ENCODE measurements around the gene FOXI1.

Gene FOXI1

DNA sequence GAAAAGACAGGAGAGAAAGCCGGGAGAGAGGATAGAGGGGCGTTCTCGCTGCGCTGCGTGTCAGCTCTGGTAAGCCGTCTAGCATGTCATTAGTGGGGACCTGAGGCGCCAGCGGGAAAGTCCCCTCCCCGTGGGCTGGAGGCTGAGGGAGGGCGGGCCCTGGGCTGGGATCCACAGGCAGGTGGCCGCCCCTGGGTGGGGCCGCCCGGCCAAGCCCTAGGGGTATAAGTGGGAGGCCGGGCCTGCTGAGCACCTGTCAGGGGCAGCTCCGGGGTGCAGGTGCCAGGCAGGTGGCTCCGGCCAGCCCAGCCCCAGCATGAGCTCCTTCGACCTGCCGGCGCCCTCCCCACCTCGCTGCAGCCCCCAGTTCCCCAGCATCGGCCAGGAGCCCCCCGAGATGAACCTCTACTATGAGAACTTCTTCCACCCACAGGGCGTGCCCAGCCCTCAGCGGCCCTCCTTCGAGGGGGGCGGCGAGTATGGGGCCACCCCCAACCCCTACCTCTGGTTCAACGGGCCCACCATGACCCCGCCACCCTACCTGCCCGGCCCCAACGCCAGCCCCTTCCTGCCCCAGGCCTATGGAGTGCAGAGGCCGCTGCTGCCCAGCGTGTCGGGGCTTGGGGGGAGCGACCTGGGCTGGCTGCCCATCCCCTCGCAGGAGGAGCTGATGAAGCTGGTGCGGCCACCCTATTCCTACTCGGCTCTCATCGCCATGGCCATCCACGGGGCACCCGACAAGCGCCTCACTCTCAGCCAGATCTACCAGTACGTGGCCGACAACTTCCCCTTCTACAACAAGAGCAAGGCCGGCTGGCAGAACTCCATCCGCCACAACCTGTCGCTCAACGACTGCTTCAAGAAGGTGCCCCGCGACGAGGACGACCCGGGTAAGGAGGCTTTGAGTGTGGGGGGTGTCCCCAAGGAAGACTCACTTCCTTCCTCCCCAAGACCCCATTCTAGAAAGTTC is at the start of gene FOXI1:
Gene FOXI1 (plus strand): TSS at position 256 of the 970 bp plus-strand sequence. CDS start 61 bp downstream, at position 317.
- FAIRE-seq = no peak
- no peak for DNase-seq (ENCODE audit: low spot score)

DNA sequence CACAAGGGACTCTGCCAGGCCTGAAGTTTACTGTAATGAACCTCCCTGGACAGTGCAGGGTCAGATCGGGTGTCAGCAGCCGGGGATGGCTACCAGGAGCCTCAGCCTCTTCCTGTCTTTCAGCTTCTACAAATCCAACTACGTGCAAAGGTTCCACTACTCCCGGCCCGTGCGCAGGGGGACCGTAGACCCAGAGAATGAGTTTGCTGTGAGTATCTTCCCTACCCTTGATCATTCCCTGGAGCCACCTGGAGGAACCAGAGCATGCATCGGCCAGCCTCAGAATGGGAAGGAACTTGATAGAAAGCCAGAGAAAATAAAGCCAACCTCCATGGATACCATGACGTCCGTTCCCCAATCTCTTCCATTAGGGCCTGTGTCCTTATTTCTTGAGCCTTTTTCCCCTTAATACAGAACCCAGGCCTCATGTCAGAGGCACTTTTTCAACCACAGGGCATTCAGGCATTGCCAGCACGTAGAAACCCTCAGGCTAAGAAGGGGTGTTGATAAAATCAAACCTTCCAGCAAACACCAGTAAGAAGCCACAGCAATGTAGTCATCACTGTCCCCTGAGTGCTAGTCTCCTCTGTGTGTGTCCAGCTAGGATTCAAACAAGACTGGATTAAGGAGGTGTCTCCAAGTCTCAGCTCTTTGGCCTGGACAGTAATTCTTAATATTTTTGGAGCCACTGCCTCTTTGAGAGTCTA is 49.0 kb upstream of the FOXI1 start:
- FAIRE-seq = no peak
- DNase-seq (ENCODE audit: low spot score) = no peak

DNA sequence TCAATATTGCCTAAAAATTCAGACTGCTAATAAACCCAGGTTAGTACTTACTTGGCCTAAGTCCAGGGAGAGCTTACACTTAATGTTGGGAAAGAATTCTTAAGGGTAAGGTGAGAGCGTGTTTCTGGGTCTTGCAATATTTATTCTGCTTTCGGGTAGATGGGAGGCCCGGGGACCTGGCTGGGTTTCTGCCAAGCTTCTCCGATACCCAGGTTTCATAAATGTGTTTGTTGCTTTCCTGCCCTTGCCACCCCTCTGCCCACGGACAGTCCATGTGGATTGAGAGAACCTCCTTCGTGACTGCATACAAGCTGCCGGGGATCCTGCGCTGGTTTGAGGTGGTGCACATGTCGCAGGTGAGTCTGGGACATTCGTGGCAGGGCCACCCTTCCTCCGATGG is 48.4 kb upstream of the FOXI1 start:
- DNase-seq (ENCODE audit: low spot score) (no peak), FAIRE-seq (no peak)

DNA sequence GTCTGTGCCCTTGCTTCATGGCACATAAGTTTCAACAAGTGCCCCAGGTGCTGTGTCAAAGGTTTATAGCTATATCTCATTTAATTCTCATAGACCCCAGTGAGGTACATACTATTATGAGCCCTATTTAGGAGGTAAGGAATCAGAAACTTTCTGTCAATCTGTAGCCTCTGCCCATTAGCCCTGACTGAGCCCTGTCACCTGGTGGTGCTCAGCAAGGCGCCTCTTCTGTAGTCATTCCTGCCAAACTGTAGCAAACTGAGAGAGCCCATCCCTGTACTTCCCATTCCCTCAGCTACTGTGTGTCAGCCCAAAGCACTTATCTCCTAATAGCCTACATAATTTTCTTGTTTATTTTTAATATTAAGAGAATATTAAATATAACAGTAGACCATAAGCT is 46.5 kb upstream of the FOXI1 start:
- DNase-seq (ENCODE audit: low spot score) = no peak
- no peak for FAIRE-seq

DNA sequence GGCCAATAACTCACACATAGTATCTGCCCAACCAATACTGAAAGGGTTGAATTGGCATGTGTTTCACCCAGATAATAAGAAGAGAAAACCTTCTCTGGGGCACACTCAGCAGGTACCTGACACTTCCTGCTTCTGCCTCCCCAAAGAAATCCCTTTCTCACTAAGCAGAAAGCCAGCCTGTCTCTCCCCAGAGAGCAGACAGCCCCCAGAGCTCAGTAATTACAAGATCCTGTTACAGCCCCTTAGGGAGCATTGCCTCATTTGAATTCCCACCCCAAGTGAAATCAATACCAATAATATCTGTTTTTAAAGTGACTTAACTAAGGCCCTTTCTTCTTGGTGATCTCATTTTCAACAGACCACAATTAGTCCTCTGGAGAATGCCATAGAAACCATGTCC is 38.5 kb upstream of the FOXI1 start:
- FAIRE-seq (no peak), DNase-seq (ENCODE audit: low spot score) (no peak)

DNA sequence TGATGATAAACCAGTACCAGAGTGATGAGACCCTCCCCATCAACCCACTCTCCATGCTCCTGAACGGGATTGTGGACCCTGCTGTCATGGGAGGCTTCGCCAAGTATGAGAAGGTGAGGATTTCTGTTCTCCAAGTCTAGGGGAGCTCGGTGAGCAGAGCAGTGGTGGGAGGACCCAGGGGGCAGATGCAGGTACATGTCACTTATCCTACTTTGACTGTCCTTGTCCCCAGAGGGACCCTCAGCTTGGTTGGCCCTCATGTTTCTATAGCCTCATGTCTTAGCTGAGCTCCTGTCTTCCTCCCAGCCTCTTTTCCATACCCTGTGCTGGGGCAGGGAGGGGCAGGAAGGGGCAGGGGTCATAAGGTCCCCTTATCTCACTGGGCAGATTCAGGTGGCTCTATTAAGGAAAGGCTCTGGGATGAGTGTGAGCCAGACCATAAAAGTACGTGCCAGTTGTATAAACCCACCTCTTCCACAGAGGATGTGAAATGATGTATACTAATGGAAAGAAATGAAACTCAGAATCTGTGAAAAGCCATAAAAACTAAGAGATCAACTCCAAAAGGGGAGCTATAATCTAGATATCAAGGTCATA is 38.0 kb upstream of the FOXI1 start:
- no peak for FAIRE-seq

DNA sequence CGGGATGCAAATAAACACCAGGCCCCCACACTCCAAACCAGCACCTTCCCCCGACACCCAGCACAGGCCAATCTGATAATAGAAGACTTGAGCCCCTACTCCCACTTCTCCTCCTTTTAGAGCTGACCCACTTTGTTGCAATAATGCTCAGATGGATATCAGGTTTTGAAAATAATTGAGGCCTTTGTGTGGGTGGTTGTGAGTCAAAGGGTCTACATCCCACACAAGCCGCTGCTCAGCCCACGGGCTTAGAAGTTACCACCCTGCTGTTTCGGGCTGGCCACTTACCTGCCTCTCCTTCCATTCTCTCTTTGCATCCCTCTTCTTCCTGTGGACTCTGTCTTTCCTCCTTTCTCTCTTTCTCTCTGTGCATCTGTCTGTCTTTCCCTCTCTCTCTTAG is 36.2 kb upstream of the FOXI1 start:
- DNase-seq (ENCODE audit: low spot score) (no peak), FAIRE-seq (no peak)

More for the DNA sequence above, 38.0 kb upstream of the FOXI1 start:
- DNase-seq (ENCODE audit: low spot score) = no peak

DNA sequence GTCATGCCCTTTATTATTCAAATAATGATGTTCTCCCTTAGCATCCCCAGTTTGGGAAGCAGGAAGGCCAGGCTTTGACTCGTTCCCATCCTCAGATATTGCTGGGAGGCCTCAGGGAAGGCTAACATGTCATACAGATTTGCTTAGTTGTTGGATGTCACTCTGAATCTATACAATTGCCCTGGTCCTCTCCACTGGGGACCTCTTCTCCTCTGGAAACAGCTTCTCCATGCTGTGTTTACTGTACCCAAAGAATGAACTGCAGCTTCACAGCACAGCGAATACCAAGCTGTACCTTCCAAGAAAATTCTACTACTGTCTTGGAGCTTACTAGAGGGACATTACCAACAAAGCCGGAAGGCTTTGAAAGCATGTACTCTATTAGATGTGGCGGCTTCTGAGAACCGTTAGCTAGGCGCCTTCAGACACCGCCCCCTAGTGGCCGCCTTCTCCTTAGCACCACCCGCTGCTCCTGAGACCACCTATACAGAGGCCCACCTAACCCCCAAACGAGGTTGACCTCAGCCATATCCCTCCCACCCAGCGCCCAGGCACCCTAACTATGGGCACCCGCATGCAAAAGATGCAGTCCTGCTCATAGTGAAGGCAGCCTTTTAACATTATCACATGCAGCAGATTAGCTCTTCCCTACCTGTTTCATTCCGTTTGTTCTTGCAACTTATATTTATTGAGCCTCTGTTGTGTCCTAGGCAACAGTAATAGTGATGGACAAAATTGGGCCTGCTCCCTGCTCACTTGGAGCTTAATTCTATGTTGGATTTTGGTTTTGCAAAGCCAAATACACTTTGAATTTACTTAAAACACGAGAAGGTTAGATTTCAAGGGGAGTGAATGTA is 34.9 kb upstream of the FOXI1 start:
- no peak for FAIRE-seq

DNA sequence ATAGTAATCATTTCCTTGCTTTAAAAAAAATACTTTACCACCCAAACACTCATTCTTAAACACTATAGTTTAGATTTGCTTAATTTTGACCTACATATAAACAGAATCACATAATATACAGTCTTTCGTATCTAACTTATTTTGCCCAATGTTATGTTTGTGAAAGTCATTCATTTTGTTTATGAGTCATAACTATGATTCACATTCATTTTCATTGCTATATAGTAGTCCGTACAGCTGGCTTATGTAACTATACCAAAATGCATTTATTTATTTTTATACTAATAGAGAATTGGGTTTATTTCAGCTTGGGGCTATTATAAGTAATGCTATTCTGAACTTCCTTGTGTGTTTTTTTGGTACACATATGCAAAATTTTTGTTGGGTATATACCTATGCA is 33.9 kb upstream of the FOXI1 start:
- no peak for FAIRE-seq
- no peak for DNase-seq (ENCODE audit: low spot score)

More for the DNA sequence above, 34.9 kb upstream of the FOXI1 start:
- peak; percentile 62 for DNase-seq (ENCODE audit: low spot score)

DNA sequence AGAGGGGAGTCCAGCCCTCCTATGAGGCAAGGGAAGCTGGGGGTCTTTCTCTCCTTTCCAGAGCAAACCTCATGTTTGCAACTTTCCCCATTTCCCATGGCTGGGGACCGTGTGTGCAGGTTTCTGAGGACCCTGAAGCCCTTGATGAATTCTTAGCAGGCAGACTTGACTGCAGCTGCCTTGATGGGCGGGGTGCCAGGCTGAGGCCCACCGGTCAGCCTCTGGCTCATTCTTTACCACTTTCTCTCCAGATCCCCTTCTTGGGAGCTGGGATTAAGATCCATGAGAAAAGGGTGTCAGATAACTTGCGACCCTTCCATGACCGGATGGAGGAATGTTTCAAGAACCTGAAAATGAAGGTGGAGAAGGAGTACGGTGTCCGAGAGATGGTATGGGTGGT is 30.0 kb upstream of the FOXI1 start:
- FAIRE-seq (no peak), DNase-seq (ENCODE audit: low spot score) (no peak)

DNA sequence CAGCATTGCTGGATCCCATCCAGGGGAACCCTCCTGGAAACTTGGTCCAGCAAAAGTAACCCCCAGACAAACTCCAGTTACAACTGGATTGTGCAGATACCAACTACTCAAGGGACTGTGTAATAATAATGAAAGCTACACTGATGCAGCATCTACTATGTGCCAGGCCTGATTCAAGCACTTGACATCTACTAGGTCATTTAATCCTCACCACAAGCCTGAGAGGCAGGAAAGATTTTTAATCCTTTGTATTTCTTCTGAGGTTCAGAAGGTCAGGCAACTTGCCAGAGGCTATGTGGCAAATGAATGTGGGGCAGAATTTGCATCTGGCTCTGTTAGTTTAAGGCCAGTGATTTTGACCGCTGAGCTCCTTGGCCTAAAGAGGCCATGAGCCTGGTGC is 29.5 kb upstream of the FOXI1 start:
- FAIRE-seq = no peak

DNA sequence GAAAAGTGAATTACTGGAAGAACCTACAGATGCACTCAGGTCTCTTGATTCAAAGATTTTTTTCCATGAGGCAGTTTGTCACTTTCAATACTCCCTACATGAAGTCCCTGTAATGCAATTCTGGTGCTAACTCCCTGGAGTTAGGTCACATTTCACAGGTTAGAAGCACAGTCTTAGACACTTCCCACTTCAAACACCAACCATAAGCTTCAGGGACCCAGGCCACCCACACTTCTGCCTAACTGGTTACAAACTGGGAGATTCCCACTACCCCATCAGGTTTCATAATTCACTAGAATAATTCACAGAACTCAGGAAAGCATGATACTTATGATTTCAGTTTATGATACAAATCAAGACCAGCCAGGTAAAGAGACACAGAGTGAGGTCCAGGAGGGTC is 29.0 kb upstream of the FOXI1 start:
- DNase-seq (ENCODE audit: low spot score) = no peak
- no peak for FAIRE-seq

More for the DNA sequence above, 29.5 kb upstream of the FOXI1 start:
- DNase-seq (ENCODE audit: low spot score) = no peak

DNA sequence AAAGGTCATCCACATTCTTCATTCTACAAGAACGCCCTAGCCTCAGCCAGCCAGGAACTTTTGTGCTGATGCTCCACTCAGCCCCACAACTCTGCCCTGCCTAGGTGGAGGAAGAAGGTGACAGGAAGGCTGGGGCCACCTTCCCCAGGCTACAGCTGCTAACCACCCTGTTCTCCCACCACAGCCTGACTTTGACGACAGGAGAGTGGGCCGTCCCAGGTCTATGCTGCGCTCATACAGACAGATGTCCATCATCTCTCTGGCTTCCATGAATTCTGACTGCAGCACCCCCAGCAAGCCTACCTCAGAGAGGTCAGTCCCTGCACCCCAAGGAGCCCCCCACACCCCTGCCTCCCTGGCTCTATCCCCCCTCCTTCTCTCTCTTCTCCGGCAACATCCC is 28.2 kb upstream of the FOXI1 start:
- DNase-seq (ENCODE audit: low spot score) = no peak
- no peak for FAIRE-seq

DNA sequence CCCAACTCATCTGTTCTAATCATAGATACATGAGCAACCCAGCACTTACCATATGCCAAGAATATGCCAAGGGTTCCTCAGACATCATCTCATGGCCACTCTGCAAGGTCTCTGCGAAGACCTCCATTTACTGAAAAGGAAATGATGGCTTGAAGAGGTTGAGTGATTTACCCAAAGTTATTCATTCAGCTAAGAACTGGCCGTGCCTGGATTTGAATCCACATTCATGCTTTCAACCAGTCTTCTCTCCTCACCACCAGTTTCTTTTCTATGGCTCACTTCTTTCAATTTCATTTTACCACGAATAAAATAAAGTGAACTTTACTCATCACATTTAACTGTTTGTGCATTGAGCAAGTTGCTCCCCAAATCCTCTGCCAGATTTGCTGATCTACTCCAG is 27.2 kb upstream of the FOXI1 start:
- FAIRE-seq = no peak
- no peak for DNase-seq (ENCODE audit: low spot score)

DNA sequence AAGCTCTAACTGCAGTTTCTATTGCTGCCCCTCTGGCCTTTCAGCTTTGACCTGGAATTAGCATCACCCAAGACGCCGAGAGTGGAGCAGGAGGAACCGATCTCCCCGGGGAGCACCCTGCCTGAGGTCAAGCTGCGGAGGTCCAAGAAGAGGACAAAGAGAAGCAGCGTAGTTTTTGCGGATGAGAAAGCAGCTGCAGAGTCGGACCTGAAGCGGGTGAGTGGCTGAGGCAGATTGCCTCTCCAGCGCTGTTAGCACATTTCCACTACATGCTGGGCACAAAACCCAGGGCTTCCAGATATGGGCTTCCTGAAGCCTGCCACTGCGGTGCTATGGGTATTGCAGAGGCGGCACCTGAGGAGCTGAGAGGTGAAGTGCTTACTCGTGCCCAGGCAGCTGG is 26.8 kb upstream of the FOXI1 start:
- DNase-seq (ENCODE audit: low spot score) = no peak
- no peak for FAIRE-seq

DNA sequence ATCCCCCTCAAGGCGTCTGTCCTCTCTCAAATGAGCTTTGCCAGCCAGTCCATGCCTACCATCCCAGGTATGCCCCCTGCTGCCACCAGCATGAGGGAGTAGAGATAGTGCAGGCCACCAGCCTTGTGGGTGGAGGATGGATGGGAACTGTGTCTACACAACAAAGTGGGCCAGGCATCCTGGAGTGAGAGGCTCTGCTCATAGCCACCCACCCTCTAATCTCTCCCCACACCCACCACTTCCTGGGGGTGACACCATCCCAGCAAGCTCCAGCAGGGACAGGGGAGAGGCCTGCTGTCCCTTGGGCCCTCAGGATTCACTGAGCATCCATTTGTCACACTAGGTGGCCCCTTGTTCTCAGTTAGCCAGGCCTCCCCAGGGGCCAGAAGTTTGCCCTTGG is 25.5 kb upstream of the FOXI1 start:
- FAIRE-seq (no peak), DNase-seq (ENCODE audit: low spot score) (no peak)

DNA sequence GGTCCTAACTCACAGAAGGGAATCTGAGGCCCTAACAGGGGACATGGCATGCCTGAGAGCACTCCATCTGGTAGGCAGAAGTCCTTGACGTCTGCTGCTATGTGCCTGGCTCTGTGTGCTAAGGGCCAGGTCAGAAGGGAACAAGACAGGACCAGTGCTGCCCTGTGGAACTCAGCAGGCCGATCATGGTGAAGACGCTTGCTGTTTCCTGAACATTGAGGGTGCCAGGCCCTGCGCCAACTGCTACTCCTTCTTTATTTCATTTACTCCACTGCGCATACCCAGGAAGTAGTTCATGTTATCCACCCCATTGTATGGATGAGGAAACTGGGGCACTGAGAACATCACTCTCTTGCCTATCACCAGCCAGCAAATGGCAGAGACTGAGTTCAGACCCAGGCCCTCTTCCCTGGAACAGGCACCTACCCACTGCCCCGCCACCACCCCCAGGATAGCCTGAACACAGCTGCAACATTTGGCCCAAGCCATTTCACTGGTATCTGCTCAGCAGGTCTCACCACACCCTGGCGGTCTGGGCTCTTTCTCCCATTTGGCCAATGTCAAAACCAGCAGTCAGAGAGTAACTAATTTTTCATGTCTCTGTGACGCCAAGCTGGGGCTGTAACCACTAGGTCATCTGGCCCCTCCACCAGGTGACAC is 24.8 kb upstream of the FOXI1 start:
- FAIRE-seq (no peak), DNase-seq (ENCODE audit: low spot score) (no peak)

DNA sequence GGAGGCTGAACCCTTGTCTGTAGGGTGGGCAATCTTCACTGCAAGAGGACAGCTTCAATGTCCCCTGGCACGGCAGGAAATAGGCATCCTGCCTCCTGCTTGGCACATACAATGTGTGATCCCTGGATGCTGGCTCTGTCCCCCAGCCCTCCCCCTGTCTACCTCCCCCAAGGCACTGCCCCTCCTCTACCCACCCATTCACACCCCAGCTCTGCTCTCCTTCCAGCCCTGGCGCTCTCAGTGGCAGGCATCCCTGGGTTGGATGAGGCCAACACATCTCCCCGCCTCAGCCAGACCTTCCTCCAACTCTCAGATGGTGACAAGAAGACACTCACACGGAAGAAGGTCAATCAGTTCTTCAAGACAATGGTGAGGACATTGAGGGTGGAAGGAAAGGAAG is 24.1 kb upstream of the FOXI1 start:
- no peak for FAIRE-seq

DNA sequence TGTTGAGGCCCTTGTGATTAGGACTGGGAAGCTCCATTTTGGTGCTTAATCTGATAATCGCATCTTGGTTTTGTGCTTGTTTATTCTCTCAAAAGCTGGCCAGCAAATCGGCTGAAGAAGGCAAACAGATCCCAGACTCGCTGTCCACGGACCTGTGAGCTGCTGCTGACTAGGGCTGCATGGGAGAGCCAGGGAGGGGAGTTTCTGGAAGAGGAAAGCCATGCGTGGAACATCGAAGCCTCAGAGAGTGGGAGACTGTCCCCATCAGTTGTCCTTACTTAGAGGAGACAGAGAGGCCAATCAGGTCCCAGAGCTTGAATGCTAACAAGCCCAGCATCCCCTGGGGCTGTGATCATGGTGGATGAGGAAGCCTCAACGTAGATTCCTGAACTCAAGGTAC is 23.0 kb upstream of the FOXI1 start:
- FAIRE-seq (no peak), DNase-seq (ENCODE audit: low spot score) (no peak)

More for the DNA sequence above, 24.1 kb upstream of the FOXI1 start:
- no peak for DNase-seq (ENCODE audit: low spot score)

DNA sequence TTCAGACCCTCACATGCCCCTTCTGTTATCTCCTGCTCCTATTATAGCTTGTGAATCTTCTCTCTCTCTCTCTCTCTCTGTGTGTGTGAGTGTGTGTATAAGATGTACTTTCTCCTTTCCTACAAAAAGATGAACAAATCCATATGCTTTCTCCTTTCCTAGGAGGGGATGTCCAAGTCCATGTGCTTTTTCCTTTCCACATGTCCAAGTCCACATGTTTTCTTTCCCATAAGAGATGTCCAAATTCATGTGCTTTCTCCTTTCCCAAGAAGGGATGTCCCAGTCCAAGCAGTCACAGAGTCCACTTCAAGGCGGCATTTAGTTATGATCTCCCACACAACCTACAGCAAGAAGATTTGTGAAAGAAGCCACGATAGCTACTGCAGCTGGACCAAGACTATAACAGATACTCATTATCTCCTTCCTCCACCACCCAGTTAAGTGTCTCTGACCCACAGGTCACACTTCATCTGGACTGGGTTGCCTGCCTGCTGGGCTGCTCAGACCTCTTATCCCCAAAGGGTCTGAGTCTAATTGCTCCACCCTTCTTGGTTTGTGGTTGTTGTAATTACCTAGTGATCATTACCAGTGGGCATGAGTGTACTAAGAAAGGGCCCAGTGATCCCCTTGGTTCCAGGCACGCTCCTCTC is 18.4 kb upstream of the FOXI1 start:
- DNase-seq (ENCODE audit: low spot score) = no peak
- FAIRE-seq = no peak
